HG03571 (cell line): ENCODE measurements around the gene RCL1.

Source experiments
- ATAC-seq: cut with Tn5 transposase; IDR thresholded peaks from one replicate; pipeline ENCODE4 v1.9.1; 2021; ENCODE audit not compliant: unreplicated experiment

The RCL1 gene

GRCh38 chr9:4838189-4838546 is 45.4 kb downstream of the RCL1 start:
- ATAC-seq: no peak

GRCh38 chr9:4839470-4839912 is 46.7 kb downstream of the RCL1 start:
- ATAC-seq: no peak

- ATAC-seq: no peak
Measured at GRCh38 chr9:4840018-4840417, 47.3 kb downstream of the RCL1 start.

GRCh38 chr9:4842213-4842612 is 49.5 kb downstream of the RCL1 start:
- no peak for ATAC-seq

- ATAC-seq: no peak
Measured at GRCh38 chr9:4842734-4843133, 50.0 kb downstream of the RCL1 start.

GRCh38 chr9:4844056-4844838 is 51.5 kb downstream of the RCL1 start:
- ATAC-seq: no peak

GRCh38 chr9:4849369-4849768 is 56.6 kb downstream of the RCL1 start:
- ATAC-seq: no peak

- no peak for ATAC-seq
Measured at GRCh38 chr9:4850603-4851310, 58.0 kb downstream of the RCL1 start.

- ATAC-seq: no peak
Measured at GRCh38 chr9:4852419-4852818, 59.7 kb downstream of the RCL1 start.

- ATAC-seq: no peak
Measured at GRCh38 chr9:4854265-4854590, 61.5 kb downstream of the RCL1 start.

GRCh38 chr9:4855841-4856240 is 63.1 kb downstream of the RCL1 start:
- no peak for ATAC-seq

- ATAC-seq: no peak
Measured at GRCh38 chr9:4857163-4857810, 64.5 kb downstream of the RCL1 start.

- ATAC-seq: no peak
Measured at GRCh38 chr9:4859035-4859434, 66.3 kb downstream of the RCL1 start.

- ATAC-seq: no peak
Measured at GRCh38 chr9:4860383-4860782, 67.6 kb downstream of the RCL1 start.

- ATAC-seq: no peak
Measured at GRCh38 chr9:4861145-4861544, 68.4 kb downstream of the RCL1 start.

GRCh38 chr9:4861736-4862451 is 69.2 kb downstream of the RCL1 start:
- no peak for ATAC-seq

GRCh38 chr9:4862506-4863250 is 69.9 kb downstream of the RCL1 start:
- no peak for ATAC-seq

GRCh38 chr9:4864234-4864661 is 71.5 kb downstream of the RCL1 start:
- ATAC-seq: no peak

GRCh38 chr9:4864698-4865097 is 72.0 kb downstream of the RCL1 start:
- ATAC-seq: no peak

GRCh38 chr9:4865681-4866080 is 72.9 kb downstream of the RCL1 start:
- no peak for ATAC-seq
